Stimulated activated CD8-positive, alpha-beta memory T cell treated with anti-CD3 and anti-CD28 coated beads, Interleukin-7, amount 100 ng/mL, for 24 hours (primary cell): ENCODE results near the gene PATJ.
"Not testable (repeated sequence)": the region's sequence is repeated elsewhere in the genome, so short reads cannot be mapped to it uniquely, and the experiment has no call there.

ENCODE experiments used
- DNase-seq: peaks from one replicate; pipeline ENCODE4 v3.0.0-alpha.2; 2020; ENCODE audit warnings: low read depth

Gene PATJ

DNA sequence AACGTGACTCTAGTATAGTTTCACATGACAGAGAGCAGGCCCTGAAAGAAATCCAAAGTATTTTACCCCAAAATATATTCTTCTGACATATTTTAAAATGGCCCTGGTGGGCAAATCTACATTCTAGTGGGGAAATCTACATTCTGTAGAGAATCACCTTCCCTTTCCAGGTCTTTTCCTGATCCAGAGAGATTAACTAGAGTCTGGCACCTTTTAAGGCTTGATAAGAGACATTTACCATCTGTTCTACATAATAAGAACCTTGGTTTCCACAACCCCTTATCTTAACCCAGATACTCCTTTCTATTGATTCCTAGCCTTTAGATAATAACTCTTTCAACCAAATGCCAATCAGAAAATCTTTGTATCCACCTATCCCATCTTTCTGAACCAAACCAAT lies 435.3 kb downstream of the PATJ start:
- DNase-seq = no peak

DNA sequence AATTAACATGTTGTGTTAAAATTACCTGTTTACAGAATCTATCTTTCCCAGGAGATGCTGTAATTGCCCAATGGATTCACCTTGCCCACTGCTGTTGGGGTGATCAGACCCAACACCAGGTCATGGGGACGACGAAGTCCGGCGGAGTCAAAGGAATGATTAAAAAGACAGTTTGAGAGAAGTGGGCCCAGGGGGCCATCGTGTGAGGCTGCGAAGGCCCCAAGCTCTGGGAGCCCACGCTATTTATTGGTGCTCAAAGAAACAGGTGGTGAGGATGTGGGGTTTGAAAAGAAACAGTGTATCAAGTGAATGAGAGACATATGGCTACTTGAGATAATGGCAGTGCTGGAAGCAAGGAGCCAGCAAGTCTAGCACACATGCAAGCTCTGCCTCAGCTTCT lies 436.1 kb downstream of the PATJ start:
- no peak for DNase-seq

DNA sequence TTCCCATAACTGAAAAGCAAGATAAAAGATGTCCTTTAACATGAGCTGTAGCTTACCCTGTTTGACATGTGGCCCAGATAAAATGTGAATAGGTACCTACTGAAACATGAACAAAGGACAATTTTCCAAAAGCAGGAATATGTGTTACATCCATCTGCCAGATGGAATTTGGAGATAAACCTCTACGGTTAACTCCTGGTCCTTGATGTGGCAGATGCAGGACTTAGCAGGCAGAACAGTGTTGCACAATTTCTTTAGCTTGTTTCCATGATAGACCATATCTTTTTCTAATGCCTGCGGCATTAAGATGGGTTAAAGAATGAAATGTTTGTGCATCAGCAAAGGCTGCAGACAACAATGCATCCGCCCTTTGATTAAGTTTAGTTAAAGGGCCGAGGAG lies 437.8 kb downstream of the PATJ start:
- not testable (repeated sequence) for DNase-seq

DNA sequence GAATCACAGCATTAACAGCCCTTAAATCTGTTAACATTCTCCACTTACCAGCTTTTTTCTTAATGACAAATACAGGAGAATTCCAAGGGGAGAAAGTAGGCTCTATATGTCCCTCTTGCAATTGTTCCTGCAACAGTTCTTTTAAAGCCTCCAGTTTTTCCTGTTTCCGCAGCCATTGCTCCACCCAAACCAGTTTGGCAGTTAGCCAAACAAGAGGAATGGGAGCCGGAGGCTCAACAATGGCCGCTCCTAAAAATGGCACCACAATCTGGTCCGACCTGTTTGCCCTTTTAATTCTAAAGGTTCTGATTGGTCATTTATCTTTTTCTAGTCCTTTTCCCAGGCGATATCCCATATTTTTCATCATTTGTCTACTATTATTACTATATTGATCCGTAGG lies 438.4 kb downstream of the PATJ start:
- DNase-seq = no peak

DNA sequence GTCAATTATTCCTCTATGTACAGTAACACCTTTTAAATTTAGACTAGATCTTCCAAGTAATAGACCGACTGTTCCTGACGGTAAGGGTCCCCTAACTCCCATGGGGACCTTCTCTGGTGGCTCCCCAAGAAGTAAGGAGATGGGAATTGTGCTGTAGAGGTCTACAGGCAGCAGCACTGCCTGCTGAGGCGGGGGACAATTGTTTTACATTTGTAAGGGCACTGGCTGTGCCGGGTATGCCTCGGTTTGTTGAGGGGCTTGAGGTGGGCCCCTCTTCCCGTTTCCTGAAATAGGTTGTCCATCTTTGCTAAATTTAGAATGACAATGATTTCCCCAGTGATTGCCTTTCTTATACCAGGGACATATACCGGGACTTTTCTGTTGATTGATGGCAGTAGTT lies 439.3 kb downstream of the PATJ start:
- no peak for DNase-seq

DNA sequence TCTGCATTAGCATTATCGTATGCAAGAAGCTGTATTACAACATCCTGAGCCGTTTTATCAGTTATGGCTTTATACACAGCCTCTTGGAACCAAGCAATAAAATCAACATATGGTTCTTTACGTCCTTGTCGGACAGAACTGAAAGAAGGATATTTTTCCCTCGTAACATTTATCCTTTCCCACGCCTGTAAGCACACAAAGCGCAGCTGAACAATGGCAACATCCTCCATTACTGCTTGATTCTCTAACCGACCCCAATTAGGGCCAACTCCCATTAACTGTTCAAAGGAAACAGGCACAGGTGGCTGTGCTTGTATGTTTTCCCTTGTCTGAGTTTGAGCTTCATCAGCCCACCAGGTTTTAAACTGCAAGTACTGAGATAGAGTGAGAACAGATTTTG lies 439.9 kb downstream of the PATJ start:
- not testable (repeated sequence) for DNase-seq

DNA sequence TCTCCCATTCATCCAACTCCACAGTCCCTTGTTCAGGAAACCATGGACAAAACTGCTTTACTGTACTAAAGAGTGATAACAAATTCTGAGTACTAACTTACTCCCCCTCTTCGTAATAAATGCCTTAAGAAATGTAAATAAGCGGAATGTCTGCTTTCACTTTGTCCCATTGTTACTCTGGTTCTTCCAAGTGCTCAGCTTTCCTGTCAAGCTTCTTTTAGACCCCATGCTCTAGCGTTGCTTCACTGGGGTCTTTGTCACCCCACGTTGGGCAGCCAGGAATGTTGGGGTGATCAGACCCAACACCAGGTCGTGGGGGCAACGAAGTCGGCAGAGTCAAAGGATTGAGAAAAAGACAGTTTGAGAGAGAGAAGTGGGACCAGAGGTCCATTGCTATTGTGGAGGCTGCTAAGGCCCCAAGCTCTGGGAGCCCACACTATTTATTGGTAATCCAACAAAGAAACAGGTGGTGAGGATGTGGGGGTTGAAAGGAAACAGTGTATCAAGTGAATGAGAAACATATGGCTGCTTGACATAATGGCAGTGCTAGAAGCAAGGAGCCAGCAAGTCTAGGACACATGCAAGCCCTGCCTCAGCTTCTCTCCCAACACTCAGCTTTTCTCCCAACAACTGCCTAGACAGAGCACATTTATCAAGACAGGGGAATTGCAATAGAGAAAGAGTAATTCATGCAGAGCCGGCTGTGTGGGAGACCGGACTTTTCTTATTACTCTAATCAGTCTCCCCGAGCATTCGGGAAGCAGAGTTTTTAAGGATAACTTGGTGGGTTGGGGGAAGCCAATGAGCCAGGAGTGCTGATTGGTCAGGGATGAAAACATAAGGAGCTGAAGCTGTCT lies 441.1 kb downstream of the PATJ start:
- not testable (repeated sequence) for DNase-seq

DNA sequence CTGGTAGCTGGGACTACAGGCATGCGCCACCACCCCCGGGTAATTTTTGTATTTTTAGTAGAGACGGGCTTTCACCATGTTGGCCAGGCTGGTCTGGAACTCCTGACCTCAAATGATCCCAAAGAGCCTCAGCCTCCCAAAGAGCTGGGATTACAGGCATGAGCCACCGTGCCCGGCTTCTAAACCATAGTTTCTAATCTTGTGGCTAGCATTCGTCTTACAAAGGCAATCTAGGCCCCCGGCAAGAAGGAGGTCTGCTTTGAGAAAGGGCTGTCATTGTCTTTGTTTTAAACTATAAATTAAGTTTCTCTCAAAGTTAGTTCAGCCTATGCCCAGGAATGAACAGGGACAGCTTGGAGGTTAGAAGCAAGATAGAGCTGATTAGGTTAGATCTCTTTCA lies 442.1 kb downstream of the PATJ start:
- no peak for DNase-seq

DNA sequence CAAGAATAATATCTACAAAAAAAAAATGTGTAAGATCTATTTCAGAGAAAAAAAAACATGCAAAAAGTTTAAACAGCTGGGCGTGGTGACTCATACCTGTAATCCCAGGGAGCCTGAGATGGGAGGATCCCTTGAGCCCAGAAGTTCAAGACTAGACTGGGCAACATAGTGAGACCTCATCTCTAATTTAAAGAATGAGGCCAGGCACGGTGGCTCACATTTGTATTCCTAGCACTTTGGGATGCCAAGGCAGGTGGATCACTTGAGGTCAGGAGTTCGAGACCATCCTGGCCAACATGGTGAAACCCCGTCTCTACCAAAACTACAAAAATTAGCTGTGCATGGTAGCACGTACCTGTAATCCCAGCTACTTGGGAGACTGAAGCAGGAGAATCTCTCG lies 443.0 kb downstream of the PATJ start:
- DNase-seq = not testable (repeated sequence)

DNA sequence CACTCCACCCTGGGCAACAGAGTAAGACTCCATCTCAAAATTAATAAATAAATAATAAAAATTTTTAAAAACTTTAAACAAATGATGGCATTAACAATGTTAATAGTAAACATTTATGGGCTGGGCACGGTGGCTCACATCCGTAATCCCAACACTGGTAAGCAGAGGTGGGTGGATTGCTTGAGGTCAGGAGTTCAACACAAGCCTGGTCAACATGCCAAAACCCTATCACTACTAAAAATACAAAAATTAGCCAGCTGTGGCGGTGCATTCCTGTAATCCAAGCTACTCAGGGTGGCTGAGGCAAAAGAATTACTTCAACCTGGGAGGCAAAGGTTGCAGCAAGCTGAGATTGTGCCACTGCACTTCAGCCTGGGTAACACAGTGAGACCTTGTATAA lies 443.4 kb downstream of the PATJ start:
- DNase-seq = no peak

DNA sequence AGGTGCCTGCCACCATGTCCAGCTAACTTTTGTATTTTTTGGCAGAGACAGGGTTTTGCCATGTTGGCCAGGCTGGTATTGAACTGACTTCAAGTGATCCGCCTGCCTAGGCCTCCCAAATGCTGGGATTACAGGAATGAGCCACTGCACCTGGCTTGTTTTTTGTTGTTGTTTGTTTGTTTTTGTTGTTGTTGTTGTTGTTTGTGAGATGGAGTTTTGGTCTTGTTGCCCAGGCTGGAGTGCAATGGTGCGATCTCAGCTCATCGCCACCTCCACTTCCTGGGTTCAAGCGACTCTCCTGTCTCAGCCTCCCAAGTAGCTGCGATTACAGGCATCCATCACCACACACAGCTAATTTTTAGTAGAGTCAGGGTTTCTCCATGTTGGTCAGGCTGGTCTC lies 445.3 kb downstream of the PATJ start:
- no peak for DNase-seq

DNA sequence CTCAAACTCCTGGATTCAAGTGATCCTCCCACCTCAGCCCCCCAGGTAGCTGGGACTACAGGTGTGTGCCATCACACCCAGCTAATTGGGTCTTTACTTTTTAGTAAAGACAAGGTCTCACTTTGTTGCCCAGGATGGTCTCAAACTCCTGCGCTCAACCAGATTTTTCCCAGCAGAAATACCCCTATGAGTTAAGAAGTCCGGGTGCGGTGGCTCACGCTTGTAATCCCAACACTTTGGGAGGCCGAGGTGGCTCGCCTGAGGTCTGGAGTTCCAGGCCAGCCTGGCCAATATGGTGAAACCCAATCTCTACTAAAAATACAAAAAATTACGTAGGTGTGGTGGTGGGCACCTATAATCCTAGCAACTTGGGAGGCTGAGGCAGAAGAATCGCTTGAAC lies 445.8 kb downstream of the PATJ start:
- DNase-seq = no peak

DNA sequence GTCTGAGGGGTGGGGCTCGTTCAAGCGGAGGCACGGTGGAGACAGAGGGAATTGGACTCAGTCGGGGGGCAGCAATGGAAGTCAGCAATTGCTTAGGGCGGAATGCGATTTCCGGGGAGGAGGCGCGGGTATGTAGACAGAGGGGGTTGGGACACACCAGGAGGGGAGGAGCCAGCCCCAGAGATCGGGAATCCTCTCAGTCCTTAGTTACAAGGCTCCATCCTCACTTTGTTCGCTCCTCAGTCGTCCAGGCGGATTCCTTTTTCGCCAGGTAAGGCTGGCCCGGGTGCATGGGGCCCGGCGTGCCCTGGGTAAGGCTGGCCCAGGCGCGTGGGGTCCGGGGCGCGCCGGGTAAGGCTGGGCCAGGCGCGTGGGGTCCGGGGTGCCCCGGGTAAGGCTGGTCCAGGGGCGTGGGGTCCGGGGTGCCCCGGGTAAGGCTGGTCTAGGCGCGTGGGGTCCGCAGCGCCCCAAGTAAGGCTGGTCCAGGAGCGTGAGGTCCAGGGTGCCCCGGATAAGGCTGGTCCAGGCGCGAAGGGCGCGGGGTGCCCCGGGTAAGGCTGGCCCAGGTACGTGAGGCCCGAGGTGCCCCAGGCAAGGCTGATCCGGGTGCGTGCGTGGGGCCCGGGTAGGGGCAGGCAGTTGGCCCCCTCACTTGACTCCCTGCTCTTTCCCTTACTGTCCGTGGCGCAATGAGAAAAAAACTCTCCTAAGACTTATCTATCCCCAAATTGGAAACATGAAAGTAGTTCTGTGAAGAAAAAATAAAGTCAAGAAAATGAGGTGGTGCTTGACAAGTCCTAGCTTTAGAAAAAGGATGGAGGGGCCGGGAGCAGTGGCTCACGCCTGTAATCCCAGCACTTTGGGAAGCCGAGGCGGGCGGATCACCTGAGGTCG lies 452.6 kb downstream of the PATJ start, which contains the start of gene L1TD1:
L1TD1 (plus strand) TSS at position 199 of the 894 bp plus-strand sequence. CDS start 11,780 bp downstream, outside the sequence.
- no peak for DNase-seq

DNA sequence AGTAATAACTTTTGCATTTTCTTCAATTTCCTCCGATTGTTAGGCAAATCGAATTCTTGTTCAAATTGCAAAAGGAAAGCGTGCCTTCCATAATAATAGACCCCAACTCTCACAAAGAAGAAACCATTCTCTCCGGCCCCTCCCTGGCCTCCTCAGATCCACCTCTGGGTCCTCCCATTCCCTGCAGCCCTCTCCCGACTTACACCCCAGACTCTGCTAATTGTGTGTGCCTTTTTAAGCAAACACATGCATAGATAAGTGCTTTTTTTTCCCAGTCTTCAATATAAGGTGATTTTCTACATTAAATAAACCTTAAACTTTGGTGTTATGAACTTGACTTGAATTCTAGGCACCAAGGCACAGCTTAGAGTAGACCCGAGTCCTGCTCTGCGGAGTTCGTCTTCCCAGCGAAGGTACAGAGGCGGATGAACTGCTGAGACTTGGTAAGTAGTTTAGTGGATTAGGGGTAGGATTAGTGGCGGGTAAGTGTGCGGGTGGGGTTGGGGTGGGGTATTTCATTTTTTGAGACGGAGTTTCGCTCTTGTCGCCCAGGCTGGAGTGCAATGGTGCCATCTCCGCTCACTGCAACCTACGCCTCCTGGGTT lies 453.9 kb downstream of the PATJ start:
- no peak for DNase-seq

DNA sequence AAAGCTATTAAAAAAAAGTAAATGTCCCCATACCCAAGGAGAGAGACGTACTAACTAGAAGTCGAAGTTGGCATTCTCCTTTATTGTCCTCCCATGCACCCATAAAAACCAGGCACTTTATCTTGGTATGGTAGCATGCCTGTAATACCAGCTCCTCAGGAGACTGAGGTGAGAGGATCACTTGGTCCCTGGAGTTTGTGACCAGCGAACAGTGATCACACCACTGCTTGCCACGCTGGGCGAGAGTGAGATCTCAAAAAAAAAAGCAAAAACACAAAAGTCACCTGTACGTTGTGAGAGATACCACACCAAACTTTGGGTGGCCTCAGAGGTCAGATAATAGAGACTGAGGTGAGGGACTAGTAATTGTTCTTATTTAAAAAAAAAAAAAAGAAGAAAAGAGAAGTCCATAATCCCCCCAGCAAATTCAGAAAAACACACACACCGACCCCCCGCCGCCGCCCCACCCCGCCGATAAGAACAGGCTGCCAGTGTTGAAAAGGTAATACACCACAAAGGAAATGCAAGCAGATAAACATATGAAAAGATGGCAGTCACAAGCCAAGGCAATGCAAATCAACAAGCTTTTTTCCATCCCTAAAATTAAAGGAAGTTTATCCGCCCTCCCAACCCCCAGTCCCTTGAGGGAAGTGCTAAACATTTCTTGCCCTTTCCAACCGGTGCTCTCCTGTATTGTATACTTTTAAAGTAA lies 455.9 kb downstream of the PATJ start:
- no peak for DNase-seq

DNA sequence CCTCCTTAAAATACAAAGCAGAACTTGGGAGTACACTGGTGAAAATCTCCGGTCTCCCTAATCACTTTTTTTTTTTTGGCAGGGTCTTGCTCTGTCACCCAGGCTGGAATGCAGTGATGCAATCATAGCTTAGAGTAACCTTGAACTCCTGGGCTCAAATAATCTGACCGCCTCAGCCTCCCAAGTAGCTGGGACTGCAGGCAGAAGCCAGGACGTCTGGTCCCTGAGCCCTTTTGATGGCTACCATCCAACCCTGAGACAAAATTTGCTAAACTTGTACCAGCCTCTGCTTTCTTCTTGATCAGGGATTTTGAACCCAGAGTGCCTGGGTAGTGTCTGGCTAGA lies 456.5 kb downstream of the PATJ start:
- no peak for DNase-seq

DNA sequence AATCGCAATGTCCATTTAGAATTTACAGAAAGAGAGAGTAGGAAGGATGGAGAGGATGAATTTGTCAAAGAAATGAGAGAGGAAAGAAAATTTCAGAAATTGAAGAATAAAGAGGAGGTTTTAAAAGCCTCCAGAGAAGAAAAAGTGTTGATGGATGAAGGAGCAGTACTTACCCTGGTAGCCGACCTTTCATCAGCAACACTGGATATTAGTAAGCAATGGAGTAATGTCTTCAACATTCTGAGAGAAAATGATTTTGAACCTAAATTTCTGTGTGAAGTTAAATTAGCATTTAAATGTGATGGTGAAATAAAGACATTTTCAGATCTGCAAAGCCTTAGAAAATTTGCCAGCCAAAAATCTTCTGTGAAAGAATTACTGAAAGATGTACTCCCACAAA lies 464.9 kb downstream of the PATJ start:
- no peak for DNase-seq

DNA sequence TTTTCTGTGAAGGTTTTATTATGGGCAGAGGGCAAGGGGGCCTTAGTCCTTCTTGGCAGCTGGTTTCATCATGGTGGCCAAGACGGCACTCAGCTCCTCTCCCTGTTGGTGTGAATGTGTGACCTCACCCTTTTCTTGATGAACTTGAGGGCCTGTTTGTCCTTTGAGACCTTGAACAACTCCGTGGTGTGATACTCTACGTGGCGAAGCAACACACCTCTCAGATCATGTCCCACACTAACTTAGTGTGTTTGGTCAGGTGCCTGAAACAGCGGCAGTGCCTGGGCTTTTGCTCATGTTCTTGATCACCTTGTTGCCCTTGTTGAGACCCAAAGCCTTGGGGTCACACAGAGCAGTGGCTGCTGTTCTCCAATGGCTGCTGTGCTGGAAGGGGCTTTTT lies 465.8 kb downstream of the PATJ start:
- no peak for DNase-seq

DNA sequence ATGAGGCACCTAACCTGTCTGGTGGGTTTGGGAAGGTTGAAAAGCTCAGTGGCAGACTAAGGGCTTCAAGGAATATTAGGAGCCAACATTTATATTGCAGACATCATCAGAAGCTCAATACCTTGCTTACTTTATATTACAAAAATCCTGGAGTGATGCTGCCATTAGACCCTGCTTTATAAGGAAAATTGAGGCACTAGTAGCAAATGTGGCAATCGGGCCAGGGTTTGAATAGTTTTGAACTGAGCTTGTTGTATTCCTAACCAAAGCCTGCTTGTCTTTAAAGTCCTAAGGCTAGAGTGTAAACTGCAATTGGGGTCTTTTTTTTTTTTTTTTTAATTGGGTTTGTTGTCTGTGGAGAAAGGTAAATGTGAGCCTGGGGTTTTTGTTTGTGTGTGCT lies 466.7 kb downstream of the PATJ start:
- no peak for DNase-seq

DNA sequence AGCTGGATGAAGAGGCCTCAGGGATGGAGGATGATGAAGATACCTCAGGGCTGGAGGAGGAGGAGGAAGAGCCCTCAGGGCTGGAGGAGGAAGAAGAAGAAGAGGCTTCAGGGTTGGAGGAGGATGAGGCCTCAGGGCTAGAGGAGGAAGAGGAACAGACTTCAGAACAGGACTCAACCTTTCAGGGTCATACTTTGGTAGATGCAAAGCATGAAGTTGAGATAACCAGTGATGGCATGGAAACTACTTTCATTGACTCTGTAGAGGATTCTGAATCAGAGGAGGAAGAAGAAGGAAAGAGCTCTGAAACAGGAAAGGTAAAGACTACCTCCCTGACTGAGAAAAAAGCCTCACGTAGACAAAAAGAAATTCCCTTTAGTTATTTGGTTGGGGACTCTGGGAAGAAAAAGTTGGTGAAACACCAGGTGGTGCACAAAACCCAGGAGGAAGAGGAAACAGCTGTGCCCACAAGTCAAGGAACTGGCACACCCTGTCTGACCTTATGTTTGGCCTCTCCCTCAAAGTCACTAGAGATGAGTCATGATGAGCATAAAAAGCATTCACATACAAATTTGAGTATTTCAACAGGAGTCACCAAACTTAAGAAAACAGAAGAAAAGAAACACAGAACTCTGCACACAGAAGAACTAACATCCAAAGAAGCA lies 467.8 kb downstream of the PATJ start:
- DNase-seq = no peak

DNA sequence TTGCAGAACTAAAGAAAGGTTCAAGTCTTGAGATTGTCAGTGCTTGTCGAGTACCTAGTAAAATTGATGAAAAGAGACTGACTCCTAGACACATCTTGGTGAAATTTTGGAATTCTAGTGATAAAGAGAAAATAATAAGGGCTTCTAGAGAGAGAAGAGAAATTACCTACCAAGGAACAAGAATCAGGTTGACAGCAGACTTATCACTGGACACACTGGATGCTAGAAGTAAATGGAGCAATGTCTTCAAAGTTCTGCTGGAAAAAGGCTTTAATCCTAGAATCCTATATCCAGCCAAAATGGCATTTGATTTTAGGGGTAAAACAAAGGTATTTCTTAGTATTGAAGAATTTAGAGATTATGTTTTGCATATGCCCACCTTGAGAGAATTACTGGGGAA lies 468.7 kb downstream of the PATJ start:
- DNase-seq = no peak

DNA sequence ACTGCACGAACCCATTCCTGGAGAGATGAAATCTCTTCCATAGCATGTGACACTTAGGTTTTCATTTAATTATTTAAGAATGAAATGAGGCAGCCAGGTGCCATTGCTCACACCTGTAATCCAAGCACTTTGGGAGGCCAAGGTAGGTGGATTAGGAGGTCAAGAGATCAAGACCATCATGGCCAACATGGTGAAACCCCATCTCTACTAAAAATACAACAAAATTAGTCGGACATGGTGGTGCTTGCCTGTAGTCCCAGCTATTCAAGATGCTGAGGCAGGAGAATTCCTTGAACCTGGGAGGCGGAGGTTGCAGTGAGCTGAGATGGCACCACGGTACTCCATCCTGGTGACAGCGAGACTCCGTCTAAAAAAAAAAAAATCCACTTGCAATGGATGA lies 470.1 kb downstream of the PATJ start:
- no peak for DNase-seq
